Activated CD8-positive, alpha-beta memory T cell treated with anti-CD3 and anti-CD28 coated beads, Interleukin-2, amount 50 U/mL, for 48 hours (primary cell): ENCODE measurements around the gene DNAJC19.
A peak's percentile ranks its signal among the peaks of the same experiment; 100 is the strongest.
"Not testable (repeated sequence)": the region's sequence is repeated elsewhere in the genome, so short reads cannot be mapped to it uniquely, and the experiment has no call there.

ENCODE experiments used
- DNase-seq: peaks from one replicate; pipeline ENCODE4 v3.0.0-alpha.2; 2020

Gene DNAJC19

GRCh38 chr3:180989291-180990163, at the start of gene DNAJC19:
Gene DNAJC19 (minus strand): TSS chr3:180989736. CDS start chr3:180989602, 134 bp downstream.
- peak; percentile 88 for DNase-seq

- DNase-seq: no peak
Measured at GRCh38 chr3:181030948-181031347, 41.4 kb upstream of the DNAJC19 start.

GRCh38 chr3:181025204-181025603, 35.7 kb upstream of the DNAJC19 start:
- no peak for DNase-seq

GRCh38 chr3:181017690-181018089, 28.2 kb upstream of the DNAJC19 start:
- DNase-seq: no peak

GRCh38 chr3:181009225-181009624, 19.7 kb upstream of the DNAJC19 start:
- peak; percentile 52 for DNase-seq

GRCh38 chr3:181008796-181009195, 19.3 kb upstream of the DNAJC19 start:
- DNase-seq: no peak

GRCh38 chr3:181007262-181007661, 17.7 kb upstream of the DNAJC19 start:
- DNase-seq: no peak

GRCh38 chr3:181006541-181006940, 17.0 kb upstream of the DNAJC19 start:
- DNase-seq: no peak

GRCh38 chr3:181003469-181003868, 13.9 kb upstream of the DNAJC19 start:
- not testable (repeated sequence) for DNase-seq

GRCh38 chr3:181002331-181002730, 12.8 kb upstream of the DNAJC19 start:
- DNase-seq: not testable (repeated sequence)

- no peak for DNase-seq
Measured at GRCh38 chr3:180996415-180996932, 6.9 kb upstream of the DNAJC19 start.

- DNase-seq: no peak
Measured at GRCh38 chr3:180990505-180990904, 969 bp upstream of the DNAJC19 start.

- no peak for DNase-seq
Measured at GRCh38 chr3:180987344-180987743, 2.2 kb downstream of the DNAJC19 start.

GRCh38 chr3:180986366-180986765, 3.2 kb downstream of the DNAJC19 start:
- DNase-seq: not testable (repeated sequence)

- no peak for DNase-seq
Measured at GRCh38 chr3:180983136-180983535, 6.4 kb downstream of the DNAJC19 start.

GRCh38 chr3:180981912-180982311, 7.6 kb downstream of the DNAJC19 start:
- DNase-seq: no peak

- DNase-seq: no peak
Measured at GRCh38 chr3:180980611-180981010, 8.9 kb downstream of the DNAJC19 start.

- no peak for DNase-seq
Measured at GRCh38 chr3:180979961-180980360, 9.6 kb downstream of the DNAJC19 start.

- DNase-seq: no peak
Measured at GRCh38 chr3:180977498-180977897, 12.0 kb downstream of the DNAJC19 start.

GRCh38 chr3:180974286-180974685, 15.2 kb downstream of the DNAJC19 start:
- DNase-seq: no peak

- no peak for DNase-seq
Measured at GRCh38 chr3:180973543-180973942, 16.0 kb downstream of the DNAJC19 start.

GRCh38 chr3:180970931-180971330, 18.6 kb downstream of the DNAJC19 start:
- no peak for DNase-seq

- DNase-seq: no peak
Measured at GRCh38 chr3:180962530-180962929, 27.0 kb downstream of the DNAJC19 start.

- DNase-seq: no peak
Measured at GRCh38 chr3:180961552-180961951, 28.0 kb downstream of the DNAJC19 start.

GRCh38 chr3:180961087-180961486, 28.4 kb downstream of the DNAJC19 start:
- DNase-seq: no peak
